ENCODE data around the gene KRTAP5-3. TPM values are rescaled to one million over a fixed set of nuclear protein-coding genes. Genes with fewer than 3 reads are reported as not detected.
"Not testable (repeated sequence)": the region's sequence is repeated elsewhere in the genome, so short reads cannot be mapped to it uniquely, and the experiment has no call there.

KRTAP5-3 gene
- total and polyA plus RNA-seq, 4 donors: not detected

GRCh38 chr11:1603629-1604028 is 4.6 kb downstream of the KRTAP5-3 start:
- ATAC-seq (ENCODE audit: insufficient read depth, low FRiP score) (no peak), DNase-seq (no peak)
- WGBS, 2 donors: 92 to 100% methylated on average over 1 of the region's 1 CpG
- no peak overlapping the region for H3K9ac ChIP-seq (ENCODE audit: insufficient read depth in 1 of 2, low read length in 2 of 2)
- H3K27me3 ChIP-seq (ENCODE audit: control insufficient read depth in 3 of 3, insufficient read depth in 3 of 3, low read length in 2 of 3): peaks cover 3 to 24% (median 4%) of the 10 kb centered on the region in 3 donors
- H3K9me3 ChIP-seq (ENCODE audit: control insufficient read depth in 4 of 4, insufficient read depth in 3 of 4, low read length in 3 of 4): no peaks in the 10 kb centered on the region
- peaks cover 0 to 5% (median 0%) of the 10 kb centered on the region in 5 donors for H3K4me1 ChIP-seq (ENCODE audit: control insufficient read depth in 5 of 5, insufficient read depth in 5 of 5, low read length in 5 of 5)
- no peak overlapping the region for H3K27ac ChIP-seq (ENCODE audit: low read depth in 1 of 2, low read length in 1 of 2)
- TF ChIP-seq CTCF (IDR thresholded peaks at IDR 0.05; ENCODE audit: control extremely low read depth, extremely low read depth): no peak
- no peak overlapping the region for H3K4me3 ChIP-seq
- H3K36me3 ChIP-seq (ENCODE audit: control insufficient read depth in 4 of 4, insufficient read depth in 4 of 4, low read length in 4 of 4): no peaks in the 10 kb centered on the region

- not testable (repeated sequence) for H3K9ac ChIP-seq (ENCODE audit: insufficient read depth in 1 of 2, low read length in 2 of 2)
- WGBS, 2 donors: 72 to 85% methylated on average over 3 of the region's 3 CpGs
Measured at GRCh38 chr11:1601663-1602062, 6.6 kb downstream of the KRTAP5-3 start.

GRCh38 chr11:1600626-1601025 is 7.6 kb downstream of the KRTAP5-3 start:
- H3K9me3 ChIP-seq (ENCODE audit: control insufficient read depth in 4 of 4, insufficient read depth in 3 of 4, low read length in 3 of 4): no peaks in the 10 kb centered on the region
- ATAC-seq (ENCODE audit: insufficient read depth, low FRiP score): no peak

More at GRCh38 chr11:1601663-1602062, 6.6 kb downstream of the KRTAP5-3 start:
- not testable (repeated sequence) for H3K9me3 ChIP-seq (ENCODE audit: control insufficient read depth in 4 of 4, insufficient read depth in 3 of 4, low read length in 3 of 4); ATAC-seq (ENCODE audit: insufficient read depth, low FRiP score); H3K36me3 ChIP-seq (ENCODE audit: control insufficient read depth in 4 of 4, insufficient read depth in 4 of 4, low read length in 4 of 4); H3K4me1 ChIP-seq (ENCODE audit: control insufficient read depth in 5 of 5, insufficient read depth in 5 of 5, low read length in 5 of 5); H3K4me3 ChIP-seq; DNase-seq; H3K27ac ChIP-seq (ENCODE audit: low read depth in 1 of 2, low read length in 1 of 2)
- H3K27me3 ChIP-seq (ENCODE audit: control insufficient read depth in 3 of 3, insufficient read depth in 3 of 3, low read length in 2 of 3): peaks cover 2 to 20% (median 3%) of the 10 kb centered on the region in 3 donors

DNA sequence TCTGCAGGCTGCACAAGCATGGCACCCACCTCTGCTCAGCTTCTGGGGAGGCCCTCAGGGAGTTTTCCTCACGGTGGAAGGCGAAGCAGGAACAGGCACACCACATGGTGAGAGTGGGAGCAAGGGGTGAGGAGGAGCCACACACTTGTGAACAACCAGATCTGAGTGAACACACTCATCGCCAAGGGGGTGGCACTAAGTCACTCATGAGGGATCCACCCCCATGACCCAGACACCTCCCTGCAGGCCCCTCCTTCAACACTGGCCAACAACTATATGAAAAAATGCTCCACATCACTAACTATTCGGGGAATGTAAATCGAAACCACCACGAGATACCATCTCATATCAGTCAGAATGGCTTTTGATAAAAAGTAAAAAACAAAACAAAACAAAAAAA is 9.4 kb downstream of the KRTAP5-3 start:
- DNase-seq: no peak
- Histone ChIP-seq H3K4me3 (no peak overlapping the region), H3K9me3 (ENCODE audit: control insufficient read depth in 4 of 4, insufficient read depth in 3 of 4, low read length in 3 of 4) (no peaks in the 10 kb centered on the region), H3K4me1 (ENCODE audit: control insufficient read depth in 5 of 5, insufficient read depth in 5 of 5, low read length in 5 of 5) (no peaks in the 10 kb centered on the region), H3K36me3 (ENCODE audit: control insufficient read depth in 4 of 4, insufficient read depth in 4 of 4, low read length in 4 of 4) (no peaks in the 10 kb centered on the region), H3K27ac (ENCODE audit: low read depth in 1 of 2, low read length in 1 of 2) (no peak overlapping the region), H3K27me3 (ENCODE audit: control insufficient read depth in 3 of 3, insufficient read depth in 3 of 3, low read length in 2 of 3) (peaks cover 0 to 23% (median 8%) of the 10 kb centered on the region in 3 donors), H3K9ac (ENCODE audit: insufficient read depth in 1 of 2, low read length in 2 of 2) (no peak overlapping the region)
- no peak for ATAC-seq (ENCODE audit: insufficient read depth, low FRiP score)
- TF ChIP-seq CTCF (IDR thresholded peaks at IDR 0.05; ENCODE audit: control extremely low read depth, extremely low read depth): no peak
- WGBS, 2 donors: 70 to 71% methylated on average over 6 of the region's 6 CpGs

More at GRCh38 chr11:1600626-1601025, 7.6 kb downstream of the KRTAP5-3 start:
- Histone ChIP-seq H3K36me3 (ENCODE audit: control insufficient read depth in 4 of 4, insufficient read depth in 4 of 4, low read length in 4 of 4) (no peaks in the 10 kb centered on the region), H3K4me1 (ENCODE audit: control insufficient read depth in 5 of 5, insufficient read depth in 5 of 5, low read length in 5 of 5) (no peaks in the 10 kb centered on the region), H3K9ac (ENCODE audit: insufficient read depth in 1 of 2, low read length in 2 of 2) (no peak overlapping the region), H3K27ac (ENCODE audit: low read depth in 1 of 2, low read length in 1 of 2) (no peak overlapping the region), H3K27me3 (ENCODE audit: control insufficient read depth in 3 of 3, insufficient read depth in 3 of 3, low read length in 2 of 3) (peaks cover 0 to 19% (median 5%) of the 10 kb centered on the region in 3 donors), H3K4me3 (no peak overlapping the region)
- DNase-seq: no peak
- 83 to 85% methylated on average over 5 of the region's 5 CpGs for WGBS, 2 donors
- no peak for TF ChIP-seq CTCF (IDR thresholded peaks at IDR 0.05; ENCODE audit: control extremely low read depth, extremely low read depth)

DNA sequence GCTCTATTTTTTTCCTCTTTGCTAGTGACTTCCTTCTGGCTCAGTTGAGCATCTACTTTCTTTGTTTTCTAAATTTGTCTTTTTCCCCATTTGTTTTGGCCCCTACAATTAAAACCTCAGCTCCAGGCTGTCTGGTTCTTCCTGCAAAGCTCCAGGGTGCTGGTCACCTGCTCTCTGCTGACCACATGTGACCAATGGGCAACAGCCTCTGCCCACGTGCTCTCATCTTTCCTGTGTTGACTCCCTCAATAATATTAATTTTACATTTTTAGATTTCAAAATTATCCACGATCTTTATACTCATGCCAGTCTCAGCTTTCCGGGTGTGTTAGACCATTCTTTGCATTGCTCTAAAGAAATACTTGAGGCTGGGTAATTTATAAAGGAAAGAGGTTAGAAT is 9.9 kb downstream of the KRTAP5-3 start:
- peaks cover 0 to 24% (median 9%) of the 10 kb centered on the region in 3 donors for H3K27me3 ChIP-seq (ENCODE audit: control insufficient read depth in 3 of 3, insufficient read depth in 3 of 3, low read length in 2 of 3)
- not testable (repeated sequence) for H3K4me3 ChIP-seq; H3K4me1 ChIP-seq (ENCODE audit: control insufficient read depth in 5 of 5, insufficient read depth in 5 of 5, low read length in 5 of 5); H3K36me3 ChIP-seq (ENCODE audit: control insufficient read depth in 4 of 4, insufficient read depth in 4 of 4, low read length in 4 of 4); H3K9me3 ChIP-seq (ENCODE audit: control insufficient read depth in 4 of 4, insufficient read depth in 3 of 4, low read length in 3 of 4); ATAC-seq (ENCODE audit: insufficient read depth, low FRiP score); DNase-seq; H3K9ac ChIP-seq (ENCODE audit: insufficient read depth in 1 of 2, low read length in 2 of 2); H3K27ac ChIP-seq (ENCODE audit: low read depth in 1 of 2, low read length in 1 of 2)
- 86% methylated on average over 3 of the region's 3 CpGs for WGBS, 2 donors
